NB4 (cell line): ENCODE measurements around the gene SMIM36.

ENCODE experiments used
- DNase-seq: peaks from one replicate; pipeline ENCODE4 v3.0.0; 2010; ENCODE audit warnings: low read depth
- H3K4me3 ChIP-seq: one replicate; pipeline ENCODE4 v1.5.1; 2011; ENCODE audit warnings: mild to moderate bottlenecking, low read depth, low read length, moderate library complexity
- MAX ChIP-seq: IDR thresholded peaks from 2 replicates; pipeline ENCODE4 v1.6.1; 2011; ENCODE audit warnings: low read depth, low read length
- MYC ChIP-seq: IDR thresholded peaks from 2 replicates; pipeline ENCODE4 v1.6.1; 2011; ENCODE audit warnings: low read depth, low read length
- POLR2A ChIP-seq: IDR thresholded peaks from 2 replicates; pipeline ENCODE4 v1.6.1; 2011; ENCODE audit warnings: mild to moderate bottlenecking; ENCODE audit not compliant: insufficient read length; ENCODE audit errors: extremely low read depth
- TF ChIP-seq, protein P1 (sequence below): IDR thresholded peaks from one replicate; pipeline ENCODE4 v1.5.1; 2012; ENCODE audit warnings: low read depth, low read length

Gene SMIM36

DNA sequence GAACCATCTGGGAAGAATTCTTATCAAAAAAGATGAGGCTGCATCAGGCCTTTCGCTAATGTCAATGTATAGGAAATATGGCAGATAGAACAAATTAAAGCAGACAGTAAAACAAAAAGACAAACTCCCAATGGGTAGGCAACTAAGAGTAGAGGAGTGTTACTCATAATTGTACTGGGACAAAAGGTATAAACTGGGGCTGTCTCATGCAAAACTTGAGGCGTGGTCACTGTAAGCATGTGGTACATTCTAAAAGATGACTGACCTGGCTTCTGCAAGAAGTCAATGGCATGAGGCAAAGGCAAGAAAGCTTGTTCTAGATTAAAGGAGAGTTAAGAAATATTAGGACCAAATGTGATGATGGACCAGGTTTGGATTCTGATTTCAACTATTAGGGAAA is 26.7 kb downstream of the SMIM36 start:
- TF ChIP-seq, protein P1, sequence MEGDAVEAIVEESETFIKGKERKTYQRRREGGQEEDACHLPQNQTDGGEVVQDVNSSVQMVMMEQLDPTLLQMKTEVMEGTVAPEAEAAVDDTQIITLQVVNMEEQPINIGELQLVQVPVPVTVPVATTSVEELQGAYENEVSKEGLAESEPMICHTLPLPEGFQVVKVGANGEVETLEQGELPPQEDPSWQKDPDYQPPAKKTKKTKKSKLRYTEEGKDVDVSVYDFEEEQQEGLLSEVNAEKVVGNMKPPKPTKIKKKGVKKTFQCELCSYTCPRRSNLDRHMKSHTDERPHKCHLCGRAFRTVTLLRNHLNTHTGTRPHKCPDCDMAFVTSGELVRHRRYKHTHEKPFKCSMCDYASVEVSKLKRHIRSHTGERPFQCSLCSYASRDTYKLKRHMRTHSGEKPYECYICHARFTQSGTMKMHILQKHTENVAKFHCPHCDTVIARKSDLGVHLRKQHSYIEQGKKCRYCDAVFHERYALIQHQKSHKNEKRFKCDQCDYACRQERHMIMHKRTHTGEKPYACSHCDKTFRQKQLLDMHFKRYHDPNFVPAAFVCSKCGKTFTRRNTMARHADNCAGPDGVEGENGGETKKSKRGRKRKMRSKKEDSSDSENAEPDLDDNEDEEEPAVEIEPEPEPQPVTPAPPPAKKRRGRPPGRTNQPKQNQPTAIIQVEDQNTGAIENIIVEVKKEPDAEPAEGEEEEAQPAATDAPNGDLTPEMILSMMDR: no peak
- TF ChIP-seq MYC: no peak
- no peak for TF ChIP-seq POLR2A
- TF ChIP-seq MAX: no peak
- H3K4me3 ChIP-seq: no peak overlapping the region
- DNase-seq: no peak

- DNase-seq: no peak
- no peak for TF ChIP-seq MYC
- TF ChIP-seq POLR2A: no peak
- TF ChIP-seq MAX: no peak
- TF ChIP-seq, protein P1: no peak
- no peak overlapping the region for H3K4me3 ChIP-seq
These were observed 28.5 kb downstream of the SMIM36 start for GRCh38 chr17:55482591-55483389.

- no peak for DNase-seq
- H3K4me3 ChIP-seq: no peak overlapping the region
- TF ChIP-seq, protein P1: no peak
- TF ChIP-seq MYC (no peak), POLR2A (no peak), MAX (no peak)
These were observed 30.5 kb downstream of the SMIM36 start for GRCh38 chr17:55480631-55481315.

DNA sequence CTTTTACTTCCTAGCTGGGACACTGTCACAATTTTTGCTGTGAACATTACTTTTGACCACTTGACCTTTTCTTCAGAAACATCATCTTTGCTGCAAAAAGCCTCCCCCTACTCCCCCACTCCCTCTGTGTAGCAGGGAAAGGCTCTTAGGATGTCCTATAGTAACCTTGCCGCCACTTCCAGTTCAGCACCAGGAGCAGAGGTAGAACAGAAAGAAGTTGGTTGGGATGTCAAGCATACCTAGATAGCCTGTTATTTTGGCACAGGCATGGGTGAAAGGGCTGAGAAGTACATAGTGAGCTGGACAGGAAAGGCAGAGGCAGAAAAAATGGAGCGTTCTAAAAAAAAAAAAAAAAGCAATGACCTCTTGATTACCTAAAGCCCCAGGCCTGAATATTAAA is 31.3 kb downstream of the SMIM36 start:
- no peak for DNase-seq
- no peak for TF ChIP-seq MAX
- TF ChIP-seq, protein P1: no peak
- TF ChIP-seq MYC: no peak
- TF ChIP-seq POLR2A: no peak
- no peak overlapping the region for H3K4me3 ChIP-seq

GRCh38 chr17:55478971-55479370 is 32.3 kb downstream of the SMIM36 start:
- TF ChIP-seq MAX (no peak), POLR2A (no peak), MYC (no peak)
- TF ChIP-seq, protein P1: no peak
- DNase-seq: no peak
- no peak overlapping the region for H3K4me3 ChIP-seq
